ENCODE data around the gene PTPRG.

The PTPRG gene

DNA sequence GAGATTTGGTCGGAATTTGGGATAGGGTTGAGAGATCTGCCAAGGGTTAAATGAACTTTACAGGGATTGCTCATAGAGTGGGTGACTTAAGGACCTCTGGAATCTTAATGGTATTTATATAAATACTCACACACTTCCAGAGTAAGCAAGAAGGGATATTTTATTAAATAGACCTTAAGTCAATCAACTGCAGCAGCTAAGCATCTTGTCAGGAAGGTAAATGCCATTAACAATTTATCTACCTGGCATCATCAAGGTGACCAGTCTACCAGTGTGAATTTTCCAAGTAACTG, 688.1 kb downstream of the PTPRG start:
- no peak overlapping the region for H3K4me3 ChIP-seq (IDR thresholded peaks at IDR 0.05; ENCODE audit: insufficient read depth, low read depth, low read length)
- H4K20me1 ChIP-seq (ENCODE audit: insufficient read depth) = no peaks in the 10 kb centered on the region
- no peak overlapping the region for H3K9ac ChIP-seq
- no peak overlapping the region for H2AFZ ChIP-seq (ENCODE audit: low read depth)
- H3K79me2 ChIP-seq (ENCODE audit: insufficient read depth, low read depth) = no peaks in the 10 kb centered on the region
- no peaks in the 10 kb centered on the region for H3K36me3 ChIP-seq (ENCODE audit: insufficient read depth)
- no peaks in the 10 kb centered on the region for H3K27me3 ChIP-seq (ENCODE audit: insufficient read depth, low read depth)
- no peak overlapping the region for H3K4me2 ChIP-seq
- H3K4me1 ChIP-seq (ENCODE audit: low read depth, poor library complexity, severe bottlenecking) = no peaks in the 10 kb centered on the region
- TF ChIP-seq, protein P1, sequence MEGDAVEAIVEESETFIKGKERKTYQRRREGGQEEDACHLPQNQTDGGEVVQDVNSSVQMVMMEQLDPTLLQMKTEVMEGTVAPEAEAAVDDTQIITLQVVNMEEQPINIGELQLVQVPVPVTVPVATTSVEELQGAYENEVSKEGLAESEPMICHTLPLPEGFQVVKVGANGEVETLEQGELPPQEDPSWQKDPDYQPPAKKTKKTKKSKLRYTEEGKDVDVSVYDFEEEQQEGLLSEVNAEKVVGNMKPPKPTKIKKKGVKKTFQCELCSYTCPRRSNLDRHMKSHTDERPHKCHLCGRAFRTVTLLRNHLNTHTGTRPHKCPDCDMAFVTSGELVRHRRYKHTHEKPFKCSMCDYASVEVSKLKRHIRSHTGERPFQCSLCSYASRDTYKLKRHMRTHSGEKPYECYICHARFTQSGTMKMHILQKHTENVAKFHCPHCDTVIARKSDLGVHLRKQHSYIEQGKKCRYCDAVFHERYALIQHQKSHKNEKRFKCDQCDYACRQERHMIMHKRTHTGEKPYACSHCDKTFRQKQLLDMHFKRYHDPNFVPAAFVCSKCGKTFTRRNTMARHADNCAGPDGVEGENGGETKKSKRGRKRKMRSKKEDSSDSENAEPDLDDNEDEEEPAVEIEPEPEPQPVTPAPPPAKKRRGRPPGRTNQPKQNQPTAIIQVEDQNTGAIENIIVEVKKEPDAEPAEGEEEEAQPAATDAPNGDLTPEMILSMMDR (conservative IDR thresholded peaks at IDR 0.05; ENCODE audit: low read depth, low read length) = no peak
- no peak overlapping the region for H3K27ac ChIP-seq

DNA sequence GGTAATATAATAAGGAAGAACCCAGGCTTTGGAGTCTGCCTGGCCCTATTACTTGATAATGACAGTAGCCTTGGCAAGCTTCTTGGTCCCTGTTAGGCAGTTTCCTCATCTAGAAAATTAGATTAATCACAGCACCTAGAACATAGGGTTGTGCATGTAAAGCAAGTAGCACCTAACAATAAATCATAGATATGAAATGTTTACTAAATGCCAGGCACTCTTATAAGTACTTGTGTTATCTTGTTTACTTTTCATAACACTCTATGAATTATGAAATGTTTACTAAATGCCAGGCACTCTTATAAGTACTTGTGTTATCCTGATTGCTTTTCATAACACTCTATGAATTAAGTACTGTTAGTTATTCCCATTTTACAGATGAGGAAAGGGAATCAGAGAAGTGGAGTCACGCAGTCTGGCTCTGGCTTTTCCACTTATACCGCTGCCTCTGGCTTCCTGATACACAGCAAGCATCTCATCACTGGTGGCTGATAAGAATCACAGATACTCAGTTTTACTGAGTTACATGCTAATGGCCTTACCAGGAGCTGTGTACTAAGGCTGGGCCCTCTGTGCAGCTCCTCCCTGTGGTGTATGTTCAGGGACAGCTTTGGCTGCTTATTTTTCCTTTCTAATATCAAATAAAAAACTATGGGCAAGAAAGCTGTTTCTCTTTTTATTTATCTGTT, 688.6 kb downstream of the PTPRG start:
- H3K79me2 ChIP-seq (ENCODE audit: insufficient read depth, low read depth) = no peaks in the 10 kb centered on the region
- H4K20me1 ChIP-seq (ENCODE audit: insufficient read depth) = no peaks in the 10 kb centered on the region
- TF ChIP-seq, protein P1 (conservative IDR thresholded peaks at IDR 0.05; ENCODE audit: low read depth, low read length) = no peak
- no peak overlapping the region for H3K9ac ChIP-seq
- no peaks in the 10 kb centered on the region for H3K4me1 ChIP-seq (ENCODE audit: low read depth, poor library complexity, severe bottlenecking)
- no peak overlapping the region for H3K4me3 ChIP-seq (IDR thresholded peaks at IDR 0.05; ENCODE audit: insufficient read depth, low read depth, low read length)
- H2AFZ ChIP-seq (ENCODE audit: low read depth) = no peak overlapping the region
- no peaks in the 10 kb centered on the region for H3K36me3 ChIP-seq (ENCODE audit: insufficient read depth)
- H3K27me3 ChIP-seq (ENCODE audit: insufficient read depth, low read depth) = no peaks in the 10 kb centered on the region
- no peak overlapping the region for H3K4me2 ChIP-seq
- no peak overlapping the region for H3K27ac ChIP-seq

DNA sequence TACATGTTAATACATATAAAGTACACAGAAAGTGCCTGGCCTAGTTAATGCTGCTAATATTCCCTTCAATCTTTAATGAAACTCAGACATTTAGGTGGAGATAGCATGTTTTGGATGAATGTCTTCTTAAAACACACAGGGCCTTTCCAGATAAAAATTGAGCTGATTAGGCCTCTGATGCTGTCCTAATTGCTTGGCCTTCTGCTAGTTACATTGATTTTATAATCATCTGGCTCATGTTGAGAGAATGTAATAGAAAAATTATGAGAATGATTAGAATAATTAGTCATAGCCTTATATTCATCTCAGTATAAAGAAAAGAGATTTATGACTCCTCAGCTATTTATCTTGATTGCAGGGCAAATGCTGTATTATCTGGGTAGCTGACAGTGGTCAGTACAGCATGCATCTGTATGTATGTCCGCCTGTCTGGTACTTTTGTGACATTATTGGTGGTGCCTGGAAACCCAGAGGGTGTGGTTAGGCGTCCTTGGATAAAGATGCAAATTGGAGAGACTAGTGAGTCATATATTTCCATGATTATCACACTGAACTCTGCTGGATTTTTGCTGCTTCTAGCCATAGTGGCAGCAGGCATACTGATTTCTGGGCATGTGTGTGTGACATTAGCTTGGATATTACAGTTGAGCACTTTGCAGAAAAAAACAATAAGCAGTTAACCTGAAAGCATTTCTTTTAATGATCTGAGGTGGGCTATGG, 691.2 kb downstream of the PTPRG start:
- no peak overlapping the region for H3K9ac ChIP-seq
- no peak overlapping the region for H3K27ac ChIP-seq
- no peak overlapping the region for H3K4me3 ChIP-seq (IDR thresholded peaks at IDR 0.05; ENCODE audit: insufficient read depth, low read depth, low read length)
- H3K27me3 ChIP-seq (ENCODE audit: insufficient read depth, low read depth) = no peaks in the 10 kb centered on the region
- no peaks in the 10 kb centered on the region for H4K20me1 ChIP-seq (ENCODE audit: insufficient read depth)
- no peaks in the 10 kb centered on the region for H3K79me2 ChIP-seq (ENCODE audit: insufficient read depth, low read depth)
- TF ChIP-seq, protein P1 (conservative IDR thresholded peaks at IDR 0.05; ENCODE audit: low read depth, low read length) = no peak
- H2AFZ ChIP-seq (ENCODE audit: low read depth) = no peak overlapping the region
- H3K36me3 ChIP-seq (ENCODE audit: insufficient read depth) = no peaks in the 10 kb centered on the region
- H3K4me2 ChIP-seq = no peak overlapping the region
- H3K4me1 ChIP-seq (ENCODE audit: low read depth, poor library complexity, severe bottlenecking) = no peaks in the 10 kb centered on the region

DNA sequence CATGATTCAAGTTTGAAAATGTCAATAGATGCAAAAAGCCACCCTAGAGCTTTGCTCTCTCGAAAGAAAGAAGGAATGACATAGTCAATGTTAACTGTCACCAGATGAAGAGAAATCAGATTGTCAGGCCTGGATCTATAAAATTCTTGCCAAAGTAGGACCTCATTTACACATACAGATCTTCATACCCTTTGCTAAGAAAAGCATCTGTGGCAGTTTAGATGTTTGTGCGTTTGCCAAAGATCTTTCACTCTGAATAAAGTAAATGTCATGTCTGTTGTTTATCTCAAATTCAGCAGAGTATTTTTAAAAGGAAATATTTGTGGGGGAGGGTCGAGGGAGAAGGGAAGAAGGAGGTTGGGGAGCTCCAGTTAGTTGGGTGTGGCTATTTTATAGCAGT, 692.6 kb downstream of the PTPRG start:
- no peak overlapping the region for H3K27ac ChIP-seq
- no peaks in the 10 kb centered on the region for H4K20me1 ChIP-seq (ENCODE audit: insufficient read depth)
- no peak overlapping the region for H3K4me2 ChIP-seq
- H3K27me3 ChIP-seq (ENCODE audit: insufficient read depth, low read depth) = no peaks in the 10 kb centered on the region
- TF ChIP-seq, protein P1 (conservative IDR thresholded peaks at IDR 0.05; ENCODE audit: low read depth, low read length) = no peak
- H3K4me3 ChIP-seq (IDR thresholded peaks at IDR 0.05; ENCODE audit: insufficient read depth, low read depth, low read length) = no peak overlapping the region
- H2AFZ ChIP-seq (ENCODE audit: low read depth) = no peak overlapping the region
- no peaks in the 10 kb centered on the region for H3K79me2 ChIP-seq (ENCODE audit: insufficient read depth, low read depth)
- H3K9ac ChIP-seq = no peak overlapping the region
- H3K4me1 ChIP-seq (ENCODE audit: low read depth, poor library complexity, severe bottlenecking) = no peaks in the 10 kb centered on the region
- H3K36me3 ChIP-seq (ENCODE audit: insufficient read depth) = no peaks in the 10 kb centered on the region
